GM12878 (cell line): ENCODE data around the gene SSH2. TPM values are rescaled to one million over a fixed set of nuclear protein-coding genes. Genes with fewer than 3 reads are reported as not detected.

Experiments
- ATAC-seq: fragments of 200-7000 bp; cut with Tn5 transposase; 3 replicates; pipeline ENCODE4 v1.9.1; 2020; ENCODE audit warnings: mild to moderate bottlenecking, moderate library complexity
- BruUV-seq: library from RNA; stranded (reverse); fragments of 400-500 nt; replicated peaks from 2 replicates; lab custom pipeline; 2021; lab: Mats Ljungman, UMichigan
- CTCF ChIA-PET: fragments of 300-600 bp; sonication (Branson Sonifier 250); formaldehyde crosslinking; extraction: SDS; loops from one replicate; lab custom pipeline; 2021; ENCODE audit warnings: inconsistent platforms; lab: Yijun Ruan, JAX
- POLR2A ChIA-PET: fragments of 350-600 bp; formaldehyde crosslinking; extraction: SDS; loops from one replicate; lab custom pipeline; 2021; ENCODE audit warnings: inconsistent platforms; lab: Charles Lee
- RAD21 ChIA-PET: fragments of 300-600 bp; sonication (Branson Sonifier 250); formaldehyde crosslinking; loops from one replicate; lab custom pipeline; 2023; ENCODE audit warnings: antibody characterized with exemption; ENCODE audit not compliant: unreplicated experiment; lab: Charles Lee
- SMC1A ChIA-PET: fragments of 300-600 bp; sonication (Branson Sonifier 250); formaldehyde crosslinking; loops from one replicate; lab custom pipeline; 2023; ENCODE audit not compliant: unreplicated experiment, uncharacterized antibody; lab: Charles Lee
- DNase-seq: peaks from one replicate; pipeline ENCODE4 v3.0.0-alpha.2; 2011; ENCODE audit warnings: low read depth, low spot score
- FAIRE-seq: peaks from 3 replicates; lab custom pipeline; 2011; peaks lifted over from hg19 to GRCh38; lab: Jason Lieb, UNC
- H2AFZ ChIP-seq: 2 replicates; pipeline ENCODE4 v1.6.0; 2011; ENCODE audit warnings: low read depth, low read length, control low read depth; ENCODE audit not compliant: control insufficient read depth
- H3K27ac ChIP-seq: 2 replicates; pipeline ENCODE4 v1.5.1; 2011; ENCODE audit warnings: control low read depth; ENCODE audit not compliant: control insufficient read depth, insufficient read depth
- H3K27me3 ChIP-seq, 2 experiments: replicated peaks in 1 of 2; 2 replicates each; pipeline versions ENCODE4 v1.6.0 to v1.6.1; 2011; ENCODE audit warnings: low read length in 1 of 2; ENCODE audit not compliant: control insufficient read depth in 2 of 2, insufficient read depth in 2 of 2
- H3K36me3 ChIP-seq, 2 experiments: 2 replicates each; pipeline ENCODE4 v1.5.1; 2011; ENCODE audit warnings: low read length in 1 of 2; ENCODE audit not compliant: control insufficient read depth in 2 of 2, insufficient read depth in 2 of 2
- H3K4me1 ChIP-seq: 2 replicates; pipeline ENCODE4 v1.6.1; 2011; ENCODE audit warnings: mild to moderate bottlenecking, low read length, moderate library complexity, mixed read lengths; ENCODE audit not compliant: control insufficient read depth, insufficient read depth
- H3K4me2 ChIP-seq: 2 replicates; pipeline ENCODE4 v1.6.0; 2011; ENCODE audit warnings: control low read depth; ENCODE audit not compliant: control insufficient read depth, insufficient read depth
- H3K4me3 ChIP-seq: fragments of 200-600 bp; sonication (generic); 2 replicates; pipeline ENCODE4 v1.5.1; 2016
- H3K79me2 ChIP-seq: 2 replicates; pipeline ENCODE4 v1.6.0; 2011; ENCODE audit warnings: low read length; ENCODE audit not compliant: control insufficient read depth, insufficient read depth
- H3K9ac ChIP-seq: 2 replicates; pipeline ENCODE4 v1.8.0; 2011; ENCODE audit warnings: low read length, control low read depth, mixed read lengths; ENCODE audit not compliant: control insufficient read depth, insufficient read depth
- H3K9me3 ChIP-seq: replicated peaks from 3 replicates; pipeline ENCODE4 v1.5.1; 2011; ENCODE audit warnings: mild to moderate bottlenecking, low read length; ENCODE audit not compliant: control insufficient read depth, insufficient read depth
- H4K20me1 ChIP-seq: 2 replicates; pipeline ENCODE4 v1.6.0; 2011; ENCODE audit not compliant: control insufficient read depth, insufficient read depth
- ATF2 ChIP-seq: IDR thresholded peaks from 2 replicates; pipeline ENCODE4 v1.6.1; 2012; ENCODE audit warnings: low read length, inconsistent platforms
- BCL3 ChIP-seq: IDR thresholded peaks from 2 replicates; pipeline ENCODE4 v1.6.1; 2011; ENCODE audit warnings: borderline replicate concordance, low read depth, mild to moderate bottlenecking, moderate library complexity, low read length; ENCODE audit not compliant: insufficient read depth, poor library complexity, severe bottlenecking
- BRCA1 ChIP-seq: IDR thresholded peaks from 2 replicates; pipeline ENCODE4 v1.6.1; 2011; ENCODE audit warnings: low read depth, low read length, improper control_type of control experiment
- CHD4 ChIP-seq: fragments of 200-600 bp; sonication (generic); IDR thresholded peaks from 2 replicates; pipeline ENCODE4 v1.6.1; 2016; ENCODE audit warnings: mild to moderate bottlenecking
- DPF2 ChIP-seq: fragments of 450-650 bp; IDR thresholded peaks from 2 replicates; pipeline ENCODE4 v1.6.1; 2017; ENCODE audit warnings: mild to moderate bottlenecking
- IKZF1 ChIP-seq: fragments of 450-650 bp; conservative IDR thresholded peaks from 2 replicates; pipeline ENCODE4 v1.6.1; 2017; ENCODE audit warnings: antibody characterized with exemption, mild to moderate bottlenecking
- IKZF2 ChIP-seq, 2 experiments: fragments of 450-650 bp; IDR thresholded peaks; 2 replicates each; pipeline ENCODE4 v1.6.1; 2017; ENCODE audit warnings: mild to moderate bottlenecking in 2 of 2, moderate library complexity in 2 of 2
- JUNB ChIP-seq: IDR thresholded peaks from 2 replicates; pipeline ENCODE4 v1.6.1; 2016; ENCODE audit warnings: antibody characterized with exemption, mild to moderate bottlenecking
- NFXL1 ChIP-seq: fragments of 450-650 bp; IDR thresholded peaks from 2 replicates; pipeline ENCODE4 v1.6.1; 2017; ENCODE audit warnings: antibody characterized with exemption, mild to moderate bottlenecking, borderline replicate concordance
- NR2F1 ChIP-seq: fragments of 450-650 bp; conservative IDR thresholded peaks from 2 replicates; pipeline ENCODE4 v1.6.1; 2017; ENCODE audit warnings: mild to moderate bottlenecking
- PAX8 ChIP-seq: fragments of 450-650 bp; IDR thresholded peaks from 2 replicates; pipeline ENCODE4 v1.6.1; 2017; ENCODE audit warnings: mild to moderate bottlenecking, moderate library complexity
- RAD51 ChIP-seq: fragments of 450-650 bp; IDR thresholded peaks from 2 replicates; pipeline ENCODE4 v1.6.1; 2016; ENCODE audit warnings: moderate library complexity, mild to moderate bottlenecking, inconsistent platforms
- RCOR1 ChIP-seq: conservative IDR thresholded peaks from 2 replicates; pipeline ENCODE4 v1.6.1; 2012; ENCODE audit warnings: low read depth, low read length, improper control_type of control experiment
- SUZ12 ChIP-seq: fragments of 200-600 bp; sonication (generic); IDR thresholded peaks from one replicate; pipeline ENCODE4 v1.6.1; 2018; ENCODE audit warnings: antibody characterized with exemption, mild to moderate bottlenecking; ENCODE audit not compliant: unreplicated experiment
- TAF1 ChIP-seq: IDR thresholded peaks from 2 replicates; pipeline ENCODE4 v1.6.1; 2011; ENCODE audit warnings: mild to moderate bottlenecking, low read depth, low read length, borderline replicate concordance
- YY1 ChIP-seq: IDR thresholded peaks from 2 replicates; pipeline ENCODE4 v1.6.1; 2011; ENCODE audit warnings: low read depth, mild to moderate bottlenecking, low read length
- ZBTB40 ChIP-seq: fragments of 450-650 bp; IDR thresholded peaks from 2 replicates; pipeline ENCODE4 v1.6.1; 2016; ENCODE audit warnings: mild to moderate bottlenecking, moderate library complexity, borderline replicate concordance
- ZNF622 ChIP-seq: fragments of 450-650 bp; IDR thresholded peaks from 2 replicates; pipeline ENCODE4 v1.6.1; 2017; ENCODE audit warnings: mild to moderate bottlenecking, inconsistent platforms
- in situ Hi-C: fragments of 300-500 bp; cut with MboI; formaldehyde crosslinking; loops from 9 replicates; pipeline ENCODE4 v1.14.3; 2018; ENCODE audit warnings: mixed read lengths
- intact Hi-C: fragments of 100-400 bp; cut with micrococcal nuclease; formaldehyde crosslinking; loops from one replicate; pipeline ENCODE4 v1.14.2; 2022; ENCODE audit not compliant: unreplicated experiment
- polyA plus RNA-seq, 11 experiments: library from polyadenylated mRNA; depleted of rRNA in 4 of 11; unstranded in 6 of 11; stranded (reverse) in 5 of 11; fragments of >200 nt; fragmentation: Nextera tagmentation in 4 of 11; fragmentation: Illumina TruSeq in 1 of 11; extraction: Ambion mirVana in 4 of 11; extraction: Trizol in 1 of 11; gene quantifications; 1 replicate in 1 of 11; 2 replicates in 10 of 11; pipeline versions ENCODE4 v1.2.1 to v1.2.3, GENCODE V29; 2011 to 2016; ENCODE audit warnings: inconsistent platforms in 2 of 11, missing spikeins in 2 of 11, low read depth in 1 of 11
- total RNA-seq, 4 experiments: library from RNA; depleted of rRNA in 3 of 4; stranded (reverse); fragments of >200 nt in 3 of 4; fragmentation: Illumina TruSeq in 1 of 4; extraction: Trizol in 1 of 4; gene quantifications; 2 replicates each; pipeline versions ENCODE4 v1.2.1 to v1.2.3, GENCODE V29; 2013 to 2021

The SSH2 gene
- total and polyA plus RNA-seq, 10 of the 15 experiments (the other 5 are each of a cell fraction or from before 2014, with no cell fraction given) = 9.3 to 65.9 (median 34.0) TPM

- ChIA-PET POLR2A (interaction anchor here (1.0 to 1.9 kb wide), 3 partner anchors 10 to 17 kb away, joined by 3 to 13 read pairs (median 4); no protein-coding TSS in a partner anchor), RAD21 (interaction anchor here (2.0 kb wide), 1 partner anchor 11 kb away, joined by 12 read pairs; no protein-coding TSS in a partner anchor), CTCF (interaction anchor here (1.1 kb wide), 3 partner anchors 9 to 62 kb away, joined by 3 read pairs; no protein-coding TSS in a partner anchor), SMC1A (interaction anchor here (0.7 to 3.0 kb wide), 12 partner anchors 10 to 213 kb away, joined by 3 to 16 read pairs (median 4); no protein-coding TSS in a partner anchor)
- intact Hi-C loops (no loop called here), in situ Hi-C loops (no loop called here)
- peaks cover 49% of the 10 kb centered on the region for H3K4me1 ChIP-seq
- H3K9ac ChIP-seq = no peak overlapping the region
- H4K20me1 ChIP-seq = no peaks in the 10 kb centered on the region
- TF ChIP-seq CHD4 = no peak
- no peak for TF ChIP-seq SUZ12
- no peak for TF ChIP-seq IKZF1
- TF ChIP-seq TAF1 = no peak
- TF ChIP-seq RAD51 = no peak
- TF ChIP-seq ZBTB40 = no peak
- no peak for TF ChIP-seq NFXL1
- no peak for TF ChIP-seq JUNB
- TF ChIP-seq YY1 = no peak
- TF ChIP-seq DPF2 = no peak
- TF ChIP-seq NR2F1 = no peak
- TF ChIP-seq IKZF2 (IDR thresholded peaks at IDR 0.05) = no peak
- TF ChIP-seq BRCA1 = no peak
- no peak for TF ChIP-seq BCL3
- no peak for TF ChIP-seq RCOR1
- no peak for TF ChIP-seq PAX8
- no peak for TF ChIP-seq ZNF622
- TF ChIP-seq ATF2 = no peak
- H3K27me3 ChIP-seq = no peaks in the 10 kb centered on the region
- no peak overlapping the region for H3K27ac ChIP-seq
- no peaks in the 10 kb centered on the region; a peak in 1 of 4 replicates for H3K36me3 ChIP-seq
- H3K79me2 ChIP-seq = peaks cover 44% of the 10 kb centered on the region
- no peak overlapping the region for H2AFZ ChIP-seq
- no TSS peak for BruUV-seq
- DNase-seq (no peak), ATAC-seq (no peak), FAIRE-seq (no peak)
- no peak overlapping the region for H3K4me2 ChIP-seq
- H3K4me3 ChIP-seq = no peak overlapping the region
- no peaks in the 10 kb centered on the region for H3K9me3 ChIP-seq
Measured at GRCh38 chr17:29717817-29718216, 212.2 kb downstream of the SSH2 start.
